Gastrocnemius medialis (tissue), 4 donors: Measurements from ENCODE around the gene PCDHGB2.

ENCODE experiments used
- CTCF ChIP-seq, 5 experiments: fragments of 450-650 bp in 3 of 5; fragments of 200-600 bp in 2 of 5; sonication (generic) in 2 of 5; IDR thresholded peaks in 4 of 5; conservative IDR thresholded peaks in 1 of 5; 1 replicate in 4 of 5; 2 replicates in 1 of 5; pipeline ENCODE4 v1.5.1; 2016 to 2019; ENCODE audit warnings: antibody characterized with exemption in 5 of 5, mild to moderate bottlenecking in 3 of 5, moderate library complexity in 3 of 5
- POLR2A ChIP-seq, 2 donors: fragments of 450-650 bp; IDR thresholded peaks; one replicate each; pipeline ENCODE4 v1.6.1; 2017; ENCODE audit warnings: antibody characterized with exemption in 2 of 2, mild to moderate bottlenecking in 2 of 2, moderate library complexity in 2 of 2

GRCh38 chr5:141392429-141393198, 32.8 kb downstream of the PCDHGB2 start, which contains the start of gene PCDHGA8:
- TF ChIP-seq POLR2A (IDR thresholded peaks at IDR 0.05) (no peak), CTCF (IDR thresholded peaks at IDR 0.05 in 4 of 5, conservative IDR thresholded peaks at IDR 0.05 in 1 of 5) (peak in 3 of 5 experiments; percentile 18 to 48 (median 20))
